ENCODE results near the gene SMC6.

Gene SMC6

DNA sequence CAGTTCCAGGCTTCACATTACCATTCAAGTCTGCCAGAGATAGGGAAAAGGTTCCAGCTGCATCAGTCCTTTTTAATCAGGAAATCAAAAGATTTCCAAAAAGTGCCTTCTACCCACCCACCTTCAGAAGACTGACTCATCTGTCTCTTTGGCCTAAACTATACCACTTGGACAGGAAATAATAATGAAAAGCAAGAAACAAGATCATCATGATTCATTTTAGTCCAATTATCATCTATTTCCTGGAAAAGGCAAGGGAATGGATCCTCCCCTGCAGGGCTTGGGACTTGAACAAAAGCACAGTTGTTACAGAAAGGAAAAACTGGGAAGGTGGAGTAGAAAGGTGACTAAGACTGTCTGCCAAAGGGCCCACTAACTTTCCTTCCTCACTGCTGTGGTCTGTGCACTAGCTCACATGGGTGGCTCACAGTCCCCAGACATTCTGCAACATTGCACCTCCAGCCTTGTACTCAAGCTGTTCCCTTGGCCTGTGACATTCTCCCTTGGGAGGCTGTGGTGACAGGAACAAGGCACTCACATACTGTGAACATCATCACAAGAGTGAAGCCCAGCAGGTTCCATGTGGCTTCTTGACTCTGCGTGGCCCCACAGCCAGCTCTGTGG is 137.8 kb downstream of the SMC6 start:
- no peak for DNase-seq (ENCODE audit: low read depth, low spot score)

DNA sequence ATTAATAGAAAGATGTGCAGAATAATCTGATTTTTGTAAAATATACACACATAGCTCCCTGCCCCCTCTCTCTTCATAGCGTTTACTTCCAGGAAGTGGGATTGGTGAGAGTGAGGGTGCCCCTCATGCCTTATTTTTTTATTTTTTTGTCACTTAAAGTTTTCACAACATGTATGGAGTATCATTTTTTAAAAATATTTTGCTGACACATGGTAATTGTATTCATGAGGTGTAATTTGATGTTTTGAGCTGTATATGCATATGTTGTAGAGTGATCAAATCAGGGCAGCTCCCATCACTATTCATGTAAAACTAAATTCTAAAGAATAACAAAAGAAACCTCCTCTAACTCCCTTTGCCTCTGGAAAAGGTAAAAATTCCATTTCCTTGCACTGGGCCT is 138.5 kb downstream of the SMC6 start:
- no peak for DNase-seq (ENCODE audit: low read depth, low spot score)

GRCh38 chr2:17614174-17614930 is 139.3 kb downstream of the SMC6 start:
- DNase-seq (ENCODE audit: low read depth, low spot score): no peak

Measured in iPS DF 19.7 (cell line).